HG03097 (cell line): Measurements from ENCODE around the gene LAMTOR3.

ENCODE experiments used
- ATAC-seq: cut with Tn5 transposase; IDR thresholded peaks from one replicate; pipeline ENCODE4 v1.9.1; 2021; ENCODE audit not compliant: unreplicated experiment, low FRiP score

LAMTOR3 gene

DNA sequence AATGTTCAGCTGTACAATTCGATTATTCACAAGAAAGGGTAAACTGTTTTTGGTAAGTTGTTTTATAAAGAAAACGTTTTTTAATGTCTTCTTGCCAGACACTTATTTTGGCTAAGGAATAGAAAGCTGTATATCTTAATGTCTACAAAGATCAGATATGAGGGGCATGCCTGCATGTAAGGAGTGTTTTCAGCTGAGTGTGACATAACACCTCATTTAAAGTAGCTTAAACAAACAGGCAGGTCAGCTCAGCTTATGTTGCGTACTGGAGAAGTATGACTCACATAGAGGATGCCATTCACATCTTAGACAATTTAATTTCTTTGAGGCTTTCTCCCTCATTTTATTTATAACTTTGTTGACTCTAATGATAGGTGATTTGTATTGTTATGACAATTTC, 30.4 kb downstream of the LAMTOR3 start:
- ATAC-seq, result no peak

DNA sequence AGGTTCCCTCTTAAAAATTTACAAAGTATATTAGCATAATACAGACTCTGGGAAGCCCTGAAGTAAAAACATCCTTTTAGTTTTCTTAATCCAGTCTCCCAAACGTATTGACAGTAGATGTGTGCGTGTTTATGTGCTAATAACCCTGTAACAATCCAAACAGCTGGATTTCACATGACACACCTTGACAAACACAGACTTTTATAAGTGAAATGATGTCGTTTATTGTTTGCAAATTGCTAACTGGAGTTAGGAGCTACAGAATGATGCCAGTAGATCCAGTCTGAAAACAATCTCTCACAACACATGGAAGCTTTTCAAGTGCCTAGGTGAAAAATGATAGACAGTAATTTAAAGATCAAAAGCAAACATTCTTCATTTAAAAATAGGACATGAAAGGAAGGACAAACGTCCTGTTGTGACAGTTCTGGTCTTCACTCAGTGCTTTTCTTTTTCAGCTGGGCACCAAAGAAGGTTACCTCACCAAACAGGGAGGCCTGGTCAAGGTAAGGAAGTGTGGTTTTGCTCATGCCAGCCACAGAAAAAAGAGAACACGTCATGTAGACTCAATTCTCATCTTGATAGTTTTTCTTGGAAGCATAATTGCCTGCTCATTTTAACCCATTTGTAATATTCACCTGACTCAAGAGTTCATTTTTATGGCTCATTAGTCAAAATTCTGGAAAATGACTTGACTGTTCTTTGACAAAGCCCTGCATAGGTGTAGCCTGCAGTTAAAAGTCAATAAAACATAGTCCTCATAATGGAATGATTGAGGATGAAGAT, 32.9 kb downstream of the LAMTOR3 start:
- peak; percentile 64 for ATAC-seq

DNA sequence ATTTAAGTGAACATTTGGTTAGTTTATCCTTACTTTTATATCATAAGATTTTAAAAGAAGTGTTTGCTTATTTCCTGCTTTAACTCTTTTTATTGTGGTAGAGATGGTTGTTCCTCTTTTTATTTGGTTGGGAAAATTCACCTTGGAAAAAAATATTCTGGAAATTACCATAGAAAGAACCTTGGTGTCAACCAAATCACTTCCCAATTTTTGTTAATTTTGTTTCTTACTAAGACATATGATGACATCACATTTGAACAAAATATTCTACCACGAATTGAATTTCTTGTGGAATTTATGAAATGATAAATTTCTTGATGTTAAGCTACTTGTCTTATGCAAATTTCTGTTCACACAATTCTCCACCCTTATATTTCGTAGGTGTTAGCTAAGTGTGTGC, 33.7 kb downstream of the LAMTOR3 start:
- ATAC-seq, result no peak

DNA sequence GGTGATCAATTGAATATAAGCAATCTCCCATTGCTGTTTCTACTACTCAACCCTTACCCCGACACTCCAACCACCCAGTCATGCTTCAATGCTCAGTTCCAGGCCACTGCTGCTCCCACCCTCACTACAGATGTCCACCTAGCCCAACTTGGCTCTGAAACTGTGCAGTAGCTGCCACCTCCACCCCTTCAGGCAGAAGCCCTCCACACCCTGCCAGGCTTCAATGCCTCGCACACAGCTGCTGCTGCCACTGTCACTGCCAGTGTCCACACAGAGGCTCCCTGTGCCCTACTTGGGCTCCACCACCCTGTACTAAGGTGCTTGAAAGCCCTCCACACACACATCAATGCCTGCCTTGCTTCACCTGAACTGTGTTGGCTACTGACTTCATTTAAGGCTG, 34.6 kb downstream of the LAMTOR3 start:
- peak; percentile 58 for ATAC-seq

DNA sequence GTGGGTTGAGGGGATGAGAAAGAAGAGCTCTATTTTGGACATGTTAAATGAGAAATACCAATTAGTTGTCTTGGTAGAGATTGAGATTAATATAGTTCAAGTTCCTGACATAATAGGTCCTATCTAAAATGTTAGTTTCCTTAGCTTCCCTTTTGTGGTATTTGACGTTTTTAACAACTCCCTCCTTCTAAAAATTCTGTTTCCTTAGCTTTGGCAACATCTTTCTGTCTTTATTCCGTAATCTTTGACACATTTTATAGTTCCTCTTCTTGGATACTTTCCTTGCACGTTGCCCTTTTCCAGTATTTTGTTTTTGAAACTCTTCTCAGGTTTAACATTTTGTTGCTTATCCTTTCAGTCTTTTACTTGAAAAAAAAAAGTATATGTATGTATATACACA, 36.9 kb downstream of the LAMTOR3 start:
- ATAC-seq, result no peak

DNA sequence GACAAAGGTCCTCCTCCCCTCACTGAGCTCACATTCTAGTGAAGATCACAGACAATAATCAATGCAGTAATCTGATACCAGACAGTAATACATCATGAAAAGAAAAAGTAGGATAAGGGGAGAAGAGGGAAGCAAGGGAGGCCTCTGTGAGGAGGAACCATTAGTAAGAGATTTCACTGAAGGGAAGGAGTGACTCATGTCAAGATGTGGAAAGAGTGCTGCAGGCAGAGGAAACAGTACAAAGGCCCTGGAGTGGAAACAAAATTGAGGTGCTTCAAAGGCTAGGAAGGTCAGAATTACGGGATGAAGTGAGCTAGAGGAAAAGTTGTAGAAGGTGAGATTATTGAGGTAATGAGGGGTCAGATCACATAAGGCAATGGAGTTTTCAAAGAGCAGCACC, 38.1 kb downstream of the LAMTOR3 start:
- no peak for ATAC-seq

DNA sequence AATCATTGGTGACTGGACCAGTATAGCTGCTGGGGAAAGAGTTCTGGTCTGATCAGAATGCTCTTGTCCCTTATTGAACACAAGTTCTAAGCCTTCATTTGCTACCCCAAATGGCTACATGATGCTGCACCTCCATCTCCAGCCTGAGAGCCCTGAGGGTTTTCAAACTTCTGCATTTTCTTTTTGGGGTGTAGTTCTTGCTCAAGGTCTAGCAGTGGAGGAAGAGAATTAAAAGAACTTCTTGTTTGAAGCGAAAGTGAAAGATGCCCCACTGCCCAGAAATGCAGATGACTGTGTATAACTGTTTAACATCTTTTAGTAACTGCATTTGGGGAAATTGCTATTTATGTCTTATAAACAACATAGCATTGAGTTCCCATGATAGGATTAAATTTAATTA, 38.5 kb downstream of the LAMTOR3 start:
- ATAC-seq, result peak; percentile 41

DNA sequence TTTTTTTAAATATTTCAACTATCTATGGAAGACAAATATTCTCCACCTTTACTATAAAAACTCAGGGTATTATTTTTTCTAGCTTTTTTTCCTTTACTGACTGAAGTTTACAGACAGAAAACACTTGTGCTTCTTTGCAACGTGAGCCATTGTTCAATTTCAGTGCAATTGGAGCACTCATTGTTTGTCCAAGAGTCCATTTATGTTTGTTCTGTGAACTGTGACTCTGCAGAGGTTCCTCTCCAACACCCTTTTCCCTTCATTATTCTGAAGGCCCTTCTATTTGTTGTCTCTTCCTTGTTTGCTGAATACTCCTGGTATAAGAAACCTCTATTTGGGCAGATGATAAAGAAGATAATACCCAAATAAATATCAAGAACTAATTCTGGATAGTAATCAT, 40.2 kb downstream of the LAMTOR3 start:
- no peak for ATAC-seq

DNA sequence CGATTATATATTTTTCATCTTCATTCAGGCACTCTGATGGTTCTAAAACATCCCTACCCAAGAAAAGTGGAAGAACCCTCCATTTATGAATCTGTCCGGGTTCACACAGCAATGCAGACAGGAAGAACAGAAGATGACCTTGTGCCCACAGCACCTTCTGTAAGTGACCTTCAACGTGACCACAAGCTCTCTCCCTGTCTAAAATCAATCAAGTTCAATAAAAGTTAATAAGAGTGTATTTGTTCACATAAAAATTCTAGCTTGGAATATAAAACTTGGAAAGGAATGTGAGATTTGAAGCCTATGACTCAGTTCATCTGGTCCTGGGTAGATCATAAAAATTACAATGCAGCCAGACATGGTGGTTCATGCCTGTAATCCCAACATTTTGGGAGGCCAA, 41.0 kb downstream of the LAMTOR3 start:
- ATAC-seq, result no peak

DNA sequence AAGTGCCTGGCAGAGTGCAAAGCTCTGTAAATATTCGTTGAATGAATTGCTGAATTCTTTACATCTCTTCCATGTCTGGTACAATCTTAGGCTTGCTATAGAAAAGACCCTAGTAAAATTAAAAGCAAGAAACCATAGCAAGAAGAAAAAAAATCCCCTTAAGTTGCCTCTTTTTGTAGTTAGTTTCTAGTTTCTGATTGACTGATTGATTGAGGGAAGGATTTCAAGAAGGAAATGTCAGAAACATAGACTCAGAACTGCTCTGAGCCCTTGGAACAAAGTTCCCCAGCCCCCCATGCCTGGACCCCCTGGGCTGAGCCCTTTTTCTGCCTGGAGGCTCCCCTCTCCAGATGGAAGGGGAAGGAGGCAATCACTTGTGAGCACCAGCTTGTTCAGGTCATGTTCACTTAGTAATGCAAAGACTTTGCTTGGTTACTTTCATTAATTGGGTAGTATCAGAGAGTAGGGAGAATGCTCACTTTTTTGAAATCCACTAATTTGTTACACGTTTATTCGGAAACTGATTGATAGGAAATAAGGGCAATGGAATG, 42.0 kb downstream of the LAMTOR3 start:
- ATAC-seq, result no peak

DNA sequence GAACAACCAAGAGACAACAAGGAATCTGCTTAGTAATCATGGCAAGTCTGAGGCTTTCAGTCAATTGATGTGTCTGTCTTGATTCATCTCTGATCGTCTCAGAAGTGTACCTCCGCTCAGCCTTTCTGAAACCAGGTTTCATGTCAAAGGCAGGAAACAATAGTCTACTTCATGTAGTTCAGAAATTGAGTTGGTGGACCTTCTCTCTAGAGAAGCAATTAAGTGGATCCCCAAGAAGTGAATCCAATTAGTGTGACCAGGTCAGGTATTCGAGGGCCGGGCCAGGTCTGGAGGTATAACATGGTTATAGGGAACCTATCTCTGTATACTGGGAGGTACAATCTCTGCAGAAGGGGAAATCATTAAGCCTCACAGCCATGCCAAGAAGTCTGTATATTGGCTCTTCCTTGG, 45.6 kb downstream of the LAMTOR3 start:
- peak; percentile 39 for ATAC-seq

DNA sequence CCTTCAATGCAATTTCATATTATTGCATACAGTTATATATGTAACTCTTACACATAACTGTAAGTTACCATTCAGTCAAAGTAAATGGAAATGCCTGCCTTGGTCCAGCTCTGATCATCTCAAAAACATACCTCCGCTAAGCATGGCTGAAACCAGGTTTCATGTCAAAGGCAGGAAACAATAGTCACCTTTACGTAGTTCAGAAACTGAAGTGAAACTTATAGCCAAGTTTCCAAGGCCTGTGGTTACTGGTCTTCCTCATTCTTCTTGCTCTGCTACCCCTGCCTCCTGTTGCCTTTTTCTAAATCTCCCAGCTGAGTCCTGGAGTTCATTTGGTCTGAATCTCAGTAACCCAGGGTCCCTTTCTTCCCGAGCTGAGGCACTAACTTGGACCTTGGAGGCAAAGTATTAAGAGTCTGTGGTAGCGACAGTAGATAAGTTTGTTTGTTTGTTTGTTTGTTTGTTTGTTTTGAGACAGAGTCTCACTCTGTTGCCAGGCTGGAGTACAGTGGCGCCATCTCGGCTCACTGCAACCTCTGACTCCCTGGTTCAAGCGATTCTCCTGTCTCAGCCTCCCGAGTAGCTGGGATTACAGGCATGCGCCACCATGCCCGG, 46.8 kb downstream of the LAMTOR3 start:
- ATAC-seq, result peak; percentile 70

DNA sequence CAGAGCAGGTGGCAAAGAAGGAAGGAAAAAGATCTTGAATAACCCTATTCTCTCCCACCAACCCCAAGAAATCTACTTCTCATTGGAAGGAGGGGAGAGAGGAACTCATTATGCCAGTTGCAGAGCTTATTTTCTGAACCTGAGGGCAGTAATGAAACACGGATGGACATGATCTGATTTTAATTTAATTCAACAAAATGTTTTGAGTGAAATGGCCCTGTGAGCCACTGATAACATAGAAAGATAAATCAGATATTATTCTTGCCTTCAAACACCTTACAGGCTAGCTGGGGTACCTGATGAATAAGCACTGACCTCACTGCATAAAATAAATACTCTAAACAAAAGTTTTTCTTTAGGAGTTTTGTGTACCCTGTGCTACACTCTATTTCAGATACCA, 47.3 kb downstream of the LAMTOR3 start:
- ATAC-seq, result no peak

DNA sequence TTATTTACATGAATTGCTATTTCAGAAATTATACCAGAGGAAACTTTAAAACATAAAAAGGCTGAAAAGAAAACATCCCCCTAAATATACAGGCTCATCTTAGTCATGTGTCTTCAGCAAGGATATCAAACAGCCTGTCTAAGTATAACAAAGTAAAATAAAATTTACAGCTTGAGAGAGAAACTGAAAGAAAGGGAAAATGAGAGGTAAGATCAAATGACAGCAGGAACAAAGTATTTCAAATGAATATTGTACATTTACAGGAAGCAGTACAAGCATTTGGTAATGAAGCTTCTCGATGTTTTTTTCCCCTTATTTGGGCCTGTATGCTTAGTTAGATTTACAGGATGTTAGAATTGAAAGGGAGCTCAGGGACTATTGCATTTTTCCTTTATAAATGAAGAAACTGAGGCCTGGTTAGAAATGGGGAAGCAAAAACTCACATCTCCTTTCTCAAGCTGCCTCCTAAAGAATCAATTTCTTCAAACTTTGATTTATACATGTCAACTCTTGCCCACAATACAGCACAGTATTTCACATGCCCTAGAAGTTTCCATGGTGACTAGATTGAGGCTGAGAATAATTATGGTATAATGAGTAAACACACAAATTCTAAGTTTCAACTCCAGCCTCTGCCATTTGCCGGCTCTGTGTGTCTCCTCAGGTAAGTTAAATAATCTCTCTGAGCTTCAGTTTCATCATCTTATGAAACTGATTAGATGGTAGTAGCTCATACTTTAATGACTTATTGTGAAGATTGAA, 48.3 kb downstream of the LAMTOR3 start:
- no peak for ATAC-seq

DNA sequence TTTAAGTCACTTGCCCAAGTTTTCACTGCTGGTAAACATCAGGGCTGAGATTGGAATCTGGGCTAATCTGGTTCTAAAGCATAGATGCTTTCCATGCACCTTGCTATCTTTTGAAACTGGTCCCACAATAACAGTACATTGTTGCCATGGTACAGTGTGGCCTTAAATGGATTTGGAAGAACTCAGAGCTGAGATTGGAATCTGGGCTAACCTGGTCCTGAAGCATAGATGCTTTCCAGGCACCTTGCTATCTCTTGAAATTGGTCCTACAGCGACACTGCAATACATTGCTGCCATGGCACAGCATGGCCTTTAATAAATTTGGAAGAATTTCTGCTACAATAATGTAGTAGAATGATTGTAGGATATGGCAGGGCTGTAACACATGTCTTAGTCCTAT, 49.0 kb downstream of the LAMTOR3 start:
- no peak for ATAC-seq

DNA sequence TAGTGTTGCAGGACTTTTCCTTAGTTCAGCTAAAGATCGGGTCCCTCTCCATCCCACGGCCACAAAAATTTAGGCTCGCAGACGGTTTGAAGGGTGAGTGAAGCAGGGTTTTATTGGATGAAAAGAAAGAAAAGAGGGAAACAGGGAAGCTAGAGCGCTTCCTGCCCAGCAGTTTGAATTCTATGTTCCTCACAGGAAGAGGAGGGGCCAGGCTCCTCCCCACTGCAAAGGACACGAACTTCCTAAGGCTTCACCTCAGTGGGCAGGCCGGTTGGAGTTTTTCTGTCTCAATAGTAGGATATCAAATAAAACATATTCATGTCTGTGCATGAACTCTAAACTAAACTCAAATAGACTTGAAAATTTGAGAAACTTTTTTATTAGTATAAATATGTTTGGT, 50.2 kb downstream of the LAMTOR3 start:
- ATAC-seq, result no peak

DNA sequence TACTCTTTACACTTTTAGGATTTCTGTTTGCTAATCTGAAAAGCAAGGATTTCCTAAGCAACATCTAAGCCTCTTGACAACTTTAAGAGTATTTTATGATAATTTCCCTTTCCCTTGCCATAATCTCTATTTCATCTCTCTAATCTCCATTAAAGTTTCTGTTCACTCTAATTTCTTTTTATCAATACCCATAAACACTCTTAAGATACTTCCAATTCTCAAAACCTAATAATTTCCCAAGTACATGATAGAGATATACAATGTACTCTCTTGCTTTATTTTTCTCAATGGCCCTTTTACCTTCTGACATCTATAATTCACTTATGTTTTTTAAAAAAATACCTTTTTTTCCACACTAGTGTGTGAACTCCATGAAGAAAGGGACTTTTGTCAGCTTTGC, 50.8 kb downstream of the LAMTOR3 start:
- no peak for ATAC-seq

DNA sequence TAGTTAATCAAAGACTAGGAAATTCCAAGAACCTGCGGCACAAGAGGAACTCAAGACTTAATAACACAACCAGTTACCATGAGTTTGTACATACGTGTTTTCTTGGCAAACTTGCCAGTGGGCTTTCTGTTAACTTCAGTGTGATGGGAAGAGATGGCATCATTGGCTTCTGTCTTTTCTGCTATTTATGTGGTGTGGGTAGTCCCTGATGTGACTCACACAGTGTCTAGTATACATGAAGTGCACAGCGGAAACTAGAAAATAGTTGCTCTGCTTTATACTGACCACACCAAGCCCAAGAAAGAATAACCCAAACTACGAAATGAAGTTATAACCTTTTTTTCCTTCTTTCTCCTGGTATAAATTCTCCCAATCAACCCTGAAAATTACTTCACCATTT, 53.1 kb downstream of the LAMTOR3 start:
- no peak for ATAC-seq

DNA sequence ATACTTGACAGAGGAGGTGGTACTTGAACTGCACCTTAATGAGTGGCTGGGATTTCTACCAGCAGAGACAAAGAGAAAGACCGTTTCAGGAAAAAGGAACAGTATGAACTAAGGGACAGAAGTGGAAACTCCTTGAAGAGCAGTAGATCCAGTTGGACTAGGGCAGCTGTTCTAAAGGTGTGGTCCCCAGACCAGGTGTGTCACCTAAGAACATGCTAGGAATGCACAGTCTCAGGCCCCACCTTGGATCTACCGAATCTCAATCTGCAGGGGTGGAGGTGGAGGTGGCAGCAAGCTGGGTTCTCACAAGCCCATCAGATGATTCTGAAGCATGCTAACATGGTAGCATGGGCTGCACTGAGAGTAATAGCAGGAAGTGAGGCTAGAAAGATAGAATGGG, 55.3 kb downstream of the LAMTOR3 start:
- ATAC-seq, result no peak

DNA sequence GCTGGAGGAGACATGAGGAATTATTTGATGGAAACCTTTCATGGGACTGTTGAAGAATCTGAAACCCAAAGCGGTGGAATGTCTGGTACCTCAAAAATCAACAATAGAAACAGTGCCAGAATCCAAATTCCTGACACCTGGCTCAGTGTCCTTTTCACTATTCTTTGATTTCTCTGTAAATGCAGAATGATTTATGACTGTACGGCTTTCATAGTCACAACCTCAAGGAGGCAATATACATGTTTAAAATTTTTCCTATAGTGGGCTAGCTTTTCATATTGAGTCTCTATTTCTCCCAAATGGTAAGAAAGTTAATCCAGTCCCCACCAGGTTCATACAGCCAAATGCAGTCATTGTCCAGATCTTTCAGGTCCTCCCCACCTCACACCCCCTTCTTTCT, 58.3 kb downstream of the LAMTOR3 start:
- ATAC-seq, result no peak

DNA sequence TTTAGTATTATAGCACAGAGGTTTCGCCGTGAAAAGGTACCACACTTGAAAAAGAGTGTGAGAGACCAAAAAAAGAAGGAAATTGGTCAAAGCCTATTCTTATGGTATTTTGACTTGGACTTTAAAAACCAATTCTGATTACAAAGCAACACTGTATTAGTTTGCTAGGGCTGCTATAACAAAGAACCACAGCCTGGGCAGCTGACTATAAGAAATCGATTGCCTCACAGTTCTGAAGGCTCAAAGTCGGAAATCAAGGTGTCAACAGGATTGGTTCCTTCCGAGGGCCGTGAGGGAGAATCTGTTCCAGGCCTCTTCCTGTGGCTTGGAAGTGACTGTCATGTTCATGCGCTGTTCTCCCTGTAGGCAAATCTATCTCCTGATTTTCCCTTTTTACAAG, 59.7 kb downstream of the LAMTOR3 start:
- no peak for ATAC-seq
